ENCODE results near the gene PCDHGB6.

DNA sequence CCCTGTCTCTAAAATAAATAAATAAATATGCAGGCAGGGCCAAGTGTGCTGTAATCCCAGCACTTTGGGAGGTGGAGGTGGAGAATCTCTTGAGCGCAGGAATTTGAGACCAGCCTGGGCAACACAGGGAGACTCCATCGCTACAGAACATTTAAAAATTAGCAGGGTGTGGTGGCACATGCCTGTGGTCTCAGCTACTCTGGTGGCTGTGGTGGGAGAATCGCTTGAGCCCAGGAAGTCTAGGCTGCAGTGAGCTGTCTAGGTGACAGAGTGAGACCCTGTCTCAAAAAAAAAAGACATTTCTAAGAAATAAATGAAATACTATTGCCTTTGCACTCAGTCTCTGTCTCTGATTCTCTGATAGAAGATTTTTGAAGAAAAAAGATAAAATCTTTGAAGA, 3.8 kb downstream of the PCDHGB6 start:
- TF ChIP-seq, protein P1, sequence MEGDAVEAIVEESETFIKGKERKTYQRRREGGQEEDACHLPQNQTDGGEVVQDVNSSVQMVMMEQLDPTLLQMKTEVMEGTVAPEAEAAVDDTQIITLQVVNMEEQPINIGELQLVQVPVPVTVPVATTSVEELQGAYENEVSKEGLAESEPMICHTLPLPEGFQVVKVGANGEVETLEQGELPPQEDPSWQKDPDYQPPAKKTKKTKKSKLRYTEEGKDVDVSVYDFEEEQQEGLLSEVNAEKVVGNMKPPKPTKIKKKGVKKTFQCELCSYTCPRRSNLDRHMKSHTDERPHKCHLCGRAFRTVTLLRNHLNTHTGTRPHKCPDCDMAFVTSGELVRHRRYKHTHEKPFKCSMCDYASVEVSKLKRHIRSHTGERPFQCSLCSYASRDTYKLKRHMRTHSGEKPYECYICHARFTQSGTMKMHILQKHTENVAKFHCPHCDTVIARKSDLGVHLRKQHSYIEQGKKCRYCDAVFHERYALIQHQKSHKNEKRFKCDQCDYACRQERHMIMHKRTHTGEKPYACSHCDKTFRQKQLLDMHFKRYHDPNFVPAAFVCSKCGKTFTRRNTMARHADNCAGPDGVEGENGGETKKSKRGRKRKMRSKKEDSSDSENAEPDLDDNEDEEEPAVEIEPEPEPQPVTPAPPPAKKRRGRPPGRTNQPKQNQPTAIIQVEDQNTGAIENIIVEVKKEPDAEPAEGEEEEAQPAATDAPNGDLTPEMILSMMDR (conservative IDR thresholded peaks at IDR 0.05): no peak
- TF ChIP-seq ZFX (IDR thresholded peaks at IDR 0.05): no peak

All from C4-2B (cell line).